PC-9 (cell line): ENCODE measurements around the gene DOC2B. TPM values are rescaled to one million over a fixed set of nuclear protein-coding genes. Genes with fewer than 3 reads are reported as not detected.

Experiments
- BruUV-seq: library from RNA; stranded (reverse); fragments of 400-500 nt; replicated peaks from 2 replicates; lab custom pipeline; 2021; lab: Mats Ljungman, UMichigan
- CTCF ChIA-PET: fragments of 300-600 bp; sonication (Branson Sonifier 250); formaldehyde crosslinking; loops from one replicate; lab custom pipeline; 2022; ENCODE audit warnings: antibody characterized with exemption; lab: Charles Lee
- POLR2A ChIA-PET: fragments of 300-600 bp; sonication (Branson Sonifier 250); formaldehyde crosslinking; loops from one replicate; lab custom pipeline; 2022; ENCODE audit warnings: antibody characterized with exemption; ENCODE audit not compliant: unreplicated experiment; lab: Charles Lee
- DNase-seq, 2 experiments: peaks; one replicate each; pipeline versions ENCODE4 v3.0.0 to v3.0.0-alpha.2; 2015 to 2022; ENCODE audit warnings: mixed read lengths in 1 of 2
- H2AFZ ChIP-seq: fragments of 200-600 bp; sonication (generic); 2 replicates; pipeline ENCODE4 v1.8.1; 2017; ENCODE audit warnings: antibody characterized with exemption
- H3F3A ChIP-seq: fragments of 200-600 bp; sonication (generic); 2 replicates; pipeline ENCODE4 v1.8.1; 2017; ENCODE audit warnings: antibody characterized with exemption, mild to moderate bottlenecking, low read depth; ENCODE audit not compliant: insufficient read depth
- H3K27ac ChIP-seq: fragments of 200-600 bp; sonication (generic); 2 replicates; pipeline ENCODE4 v1.6.1; 2016; ENCODE audit warnings: mixed run types
- H3K27me3 ChIP-seq: fragments of 200-600 bp; sonication (generic); 2 replicates; pipeline ENCODE4 v1.6.1; 2016; ENCODE audit warnings: low read depth, mixed run types; ENCODE audit not compliant: insufficient read depth
- H3K36me3 ChIP-seq: fragments of 200-600 bp; sonication (generic); 2 replicates; pipeline ENCODE4 v1.6.1; 2016; ENCODE audit warnings: low read depth, mixed run types
- H3K4me1 ChIP-seq: fragments of 200-600 bp; sonication (generic); replicated peaks from 2 replicates; pipeline ENCODE4 v1.6.1; 2016; ENCODE audit warnings: mixed run types; ENCODE audit not compliant: insufficient read depth
- H3K4me2 ChIP-seq: fragments of 200-600 bp; sonication (generic); 2 replicates; pipeline ENCODE4 v1.6.1; 2017; ENCODE audit warnings: mixed run types
- H3K4me3 ChIP-seq: fragments of 200-600 bp; sonication (generic); 2 replicates; pipeline ENCODE4 v1.6.1; 2016; ENCODE audit warnings: mixed run types
- H3K79me2 ChIP-seq: fragments of 200-600 bp; sonication (generic); 2 replicates; pipeline ENCODE4 v1.6.1; 2017; ENCODE audit warnings: low read depth, mixed run types
- H3K9me2 ChIP-seq: fragments of 200-600 bp; sonication (generic); 2 replicates; pipeline ENCODE4 v1.8.1; 2017; ENCODE audit warnings: mild to moderate bottlenecking; ENCODE audit not compliant: insufficient read depth
- H3K9me3 ChIP-seq: fragments of 200-600 bp; sonication (generic); 2 replicates; pipeline ENCODE4 v1.8.1; 2016; ENCODE audit warnings: low read depth; ENCODE audit not compliant: insufficient read depth
- H4K20me1 ChIP-seq: fragments of 200-600 bp; sonication (generic); 2 replicates; pipeline ENCODE4 v1.8.1; 2017; ENCODE audit not compliant: insufficient read depth
- EZH2 ChIP-seq: fragments of 200-600 bp; sonication (generic); IDR thresholded peaks from 2 replicates; pipeline ENCODE4 v1.8.0; 2017; ENCODE audit warnings: antibody characterized with exemption, low read depth
- intact Hi-C: fragments of 100-400 bp; cut with micrococcal nuclease; formaldehyde crosslinking; loops from one replicate; pipeline ENCODE4 v1.10.0; 2022; ENCODE audit not compliant: unreplicated experiment
- total RNA-seq: library from RNA; stranded (reverse); gene quantifications from 2 replicates; pipeline ENCODE4 v1.2.3, GENCODE V29; 2021
- TF ChIP-seq, protein P1 (sequence below): fragments of 200-600 bp; sonication (generic); conservative IDR thresholded peaks from 2 replicates; pipeline ENCODE4 v1.6.1; 2017; ENCODE audit warnings: mixed run types, antibody characterized with exemption, mild to moderate bottlenecking, moderate library complexity

Gene DOC2B
- total RNA-seq, 1 experiment from 2014 or later: not detected

- CTCF ChIA-PET: interaction anchor here (0.7 kb wide), 1 partner anchor 198 kb away, joined by 6 read pairs; no protein-coding TSS in a partner anchor
- Histone ChIP-seq H3K27me3 (no peaks in the 10 kb centered on the region), H3F3A (no peaks in the 10 kb centered on the region), H3K4me1 (no peaks in the 10 kb centered on the region), H3K36me3 (no peaks in the 10 kb centered on the region), H3K27ac (no peak overlapping the region), H4K20me1 (no peaks in the 10 kb centered on the region), H3K4me3 (no peak overlapping the region), H3K4me2 (no peak overlapping the region), H3K79me2 (no peaks in the 10 kb centered on the region), H2AFZ (no peak overlapping the region), H3K9me2 (no peaks in the 10 kb centered on the region), H3K9me3 (no peaks in the 10 kb centered on the region)
- POLR2A ChIA-PET: no interaction called here
- DNase-seq: no peak
- TF ChIP-seq, protein P1, sequence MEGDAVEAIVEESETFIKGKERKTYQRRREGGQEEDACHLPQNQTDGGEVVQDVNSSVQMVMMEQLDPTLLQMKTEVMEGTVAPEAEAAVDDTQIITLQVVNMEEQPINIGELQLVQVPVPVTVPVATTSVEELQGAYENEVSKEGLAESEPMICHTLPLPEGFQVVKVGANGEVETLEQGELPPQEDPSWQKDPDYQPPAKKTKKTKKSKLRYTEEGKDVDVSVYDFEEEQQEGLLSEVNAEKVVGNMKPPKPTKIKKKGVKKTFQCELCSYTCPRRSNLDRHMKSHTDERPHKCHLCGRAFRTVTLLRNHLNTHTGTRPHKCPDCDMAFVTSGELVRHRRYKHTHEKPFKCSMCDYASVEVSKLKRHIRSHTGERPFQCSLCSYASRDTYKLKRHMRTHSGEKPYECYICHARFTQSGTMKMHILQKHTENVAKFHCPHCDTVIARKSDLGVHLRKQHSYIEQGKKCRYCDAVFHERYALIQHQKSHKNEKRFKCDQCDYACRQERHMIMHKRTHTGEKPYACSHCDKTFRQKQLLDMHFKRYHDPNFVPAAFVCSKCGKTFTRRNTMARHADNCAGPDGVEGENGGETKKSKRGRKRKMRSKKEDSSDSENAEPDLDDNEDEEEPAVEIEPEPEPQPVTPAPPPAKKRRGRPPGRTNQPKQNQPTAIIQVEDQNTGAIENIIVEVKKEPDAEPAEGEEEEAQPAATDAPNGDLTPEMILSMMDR: no peak
- no peak for TF ChIP-seq EZH2
- intact Hi-C loops: no loop called here
- no TSS peak for BruUV-seq
These were observed 33.5 kb upstream of the DOC2B start for GRCh38 chr17:214881-215331.

DNA sequence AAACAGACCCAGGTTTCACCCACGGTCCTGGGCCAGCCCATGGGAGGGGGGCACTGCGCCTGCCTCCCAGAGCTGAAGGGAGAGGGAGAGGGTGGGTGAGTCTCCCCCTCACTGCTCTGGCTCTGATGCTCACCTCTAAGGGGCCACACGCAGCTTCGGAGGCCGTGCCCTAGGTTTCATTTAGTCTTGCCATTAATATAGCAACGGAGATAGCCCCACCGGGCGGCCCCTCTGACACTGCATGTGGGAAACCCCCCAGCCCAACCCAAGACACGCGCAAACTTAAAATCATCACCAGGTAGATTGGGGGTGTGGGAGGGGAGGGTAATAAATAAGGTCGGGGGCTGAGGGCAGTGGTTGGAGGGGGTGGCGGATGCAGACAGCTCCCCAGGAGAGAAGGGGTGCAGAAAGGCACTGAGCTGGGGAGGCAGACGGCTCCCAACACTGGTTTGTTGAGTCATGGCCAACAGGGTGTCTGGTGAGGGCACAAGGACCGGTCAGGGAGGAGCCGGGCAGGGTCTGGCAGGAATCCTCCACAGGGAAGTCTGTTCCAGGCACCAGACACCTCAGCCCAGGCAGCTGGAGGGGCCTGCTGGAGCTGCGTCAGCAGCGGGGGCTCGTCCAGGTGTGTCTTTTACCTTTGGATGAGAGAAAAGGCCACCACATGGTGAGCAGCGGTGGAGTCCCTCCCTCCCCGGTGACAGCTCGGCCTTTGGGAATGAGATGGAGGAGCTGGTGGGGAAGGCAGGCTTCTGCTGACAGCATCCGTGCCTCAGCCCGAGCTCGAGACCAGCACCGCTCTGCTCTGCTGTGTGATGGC, 32.0 kb upstream of the DOC2B start:
- TF ChIP-seq, protein P1: no peak
- no peak for TF ChIP-seq EZH2
- no peak overlapping the region for H3K4me2 ChIP-seq

GRCh38 chr17:210402-210801, 29.0 kb upstream of the DOC2B start:
- no peaks in the 10 kb centered on the region for H3F3A ChIP-seq
- H3K36me3 ChIP-seq: no peaks in the 10 kb centered on the region
- intact Hi-C loops: no loop called here
- ChIA-PET POLR2A (no interaction called here), CTCF (no interaction called here)
- no peaks in the 10 kb centered on the region for H3K9me3 ChIP-seq
- H2AFZ ChIP-seq: no peak overlapping the region
- H3K27ac ChIP-seq: no peak overlapping the region
- no peak overlapping the region for H3K4me3 ChIP-seq
- no peak for DNase-seq
- H3K4me2 ChIP-seq: no peak overlapping the region
- no peaks in the 10 kb centered on the region for H3K9me2 ChIP-seq
- no peaks in the 10 kb centered on the region for H3K4me1 ChIP-seq
- no peaks in the 10 kb centered on the region for H4K20me1 ChIP-seq
- H3K27me3 ChIP-seq: peaks cover 9% of the 10 kb centered on the region
- no peak for TF ChIP-seq EZH2
- TF ChIP-seq, protein P1: no peak
- BruUV-seq: no TSS peak
- no peaks in the 10 kb centered on the region for H3K79me2 ChIP-seq

More for the DNA sequence above, 32.0 kb upstream of the DOC2B start:
- H4K20me1 ChIP-seq: no peaks in the 10 kb centered on the region
- H3F3A ChIP-seq: no peaks in the 10 kb centered on the region
- peaks cover 5% of the 10 kb centered on the region; the same call in 1 of the 2 replicates for H3K27me3 ChIP-seq
- ChIA-PET POLR2A (no interaction called here), CTCF (interaction anchor here (0.6 kb wide), 1 partner anchor 23 kb away, joined by 3 read pairs; no protein-coding TSS in a partner anchor)
- no peaks in the 10 kb centered on the region for H3K9me3 ChIP-seq
- no peaks in the 10 kb centered on the region for H3K9me2 ChIP-seq
- H3K4me3 ChIP-seq: no peak overlapping the region
- H3K4me1 ChIP-seq: no peaks in the 10 kb centered on the region
- no peak for DNase-seq
- intact Hi-C loops: no loop called here
- H3K36me3 ChIP-seq: no peaks in the 10 kb centered on the region
- H2AFZ ChIP-seq: no peak overlapping the region
- no peak overlapping the region for H3K27ac ChIP-seq
- no TSS peak for BruUV-seq
- H3K79me2 ChIP-seq: no peaks in the 10 kb centered on the region
